ENCODE results near the gene NUDT9.
"Not testable (repeated sequence)": the region's sequence is repeated elsewhere in the genome, so short reads cannot be mapped to it uniquely, and the experiment has no call there.

GRCh38 chr4:87418410-87418809, 4.0 kb upstream of the NUDT9 start:
- TF ChIP-seq CTCF, POLR2A (IDR thresholded peaks at IDR 0.05): not testable (repeated sequence)

Measured in heart left ventricle (tissue), 13 donors.